OCI-LY3 (cell line): ENCODE measurements around the gene IMP3.

ENCODE experiments used
- CTCF ChIP-seq: fragments of 200-600, 300-600 bp; sonication (generic); IDR thresholded peaks from 2 replicates; pipeline ENCODE4 v1.5.1; 2014; ENCODE audit warnings: antibody characterized with exemption, low read length, low read depth
- EZH2phosphoT487 ChIP-seq: fragments of 200-600 bp; shearing (Covaris generic); IDR thresholded peaks from 2 replicates; pipeline ENCODE4 v1.6.1; 2018; ENCODE audit warnings: antibody characterized with exemption, mixed run types, low read depth

- no peak for TF ChIP-seq CTCF
- no peak for TF ChIP-seq EZH2phosphoT487
Observed at GRCh38 chr15:75622505-75622904, 17.5 kb downstream of the IMP3 start.
